ENCODE results near the gene PDIA6. TPM values are rescaled to one million over a fixed set of nuclear protein-coding genes. Genes with fewer than 3 reads are reported as not detected.
"Not testable (repeated sequence)": the region's sequence is repeated elsewhere in the genome, so short reads cannot be mapped to it uniquely, and the experiment has no call there.

PDIA6 gene
- total RNA-seq, 2 experiments from 2014 or later, result 123 to 157 TPM

GRCh38 chr2:10790228-10790973 lies 22.2 kb downstream of the PDIA6 start:
- Mint-ChIP-seq H3K4me3 (peak overlapping the region; percentile 29), H3K4me1 (peaks cover 32% of the 10 kb centered on the region), H3K27ac (peak overlapping the region; percentile 72), H3K9me3 (ENCODE audit: low read depth) (no peaks in the 10 kb centered on the region), H3K36me3 (ENCODE audit: low read depth) (peaks cover 77% of the 10 kb centered on the region), H3K27me3 (no peaks in the 10 kb centered on the region)
- ATAC-seq, result peak; percentile 84
- intact Hi-C loops (cut with DNase I, micrococcal nuclease), result loop anchor here in 1 of 2 experiments (10.0 kb wide), 1 partner anchor 106 kb away; the partner anchor contains the start of gene NOL10
- CTCF ChIA-PET, result interaction anchor here (2.0 kb wide), 1 partner anchor 9 kb away, joined by 5 read pairs; no protein-coding TSS in a partner anchor
- POLR2A ChIA-PET, result interaction anchor here (0.6 kb wide), 1 partner anchor 381 kb away, joined by 6 read pairs; no protein-coding TSS in a partner anchor
- peak; percentile 53 for DNase-seq

DNA sequence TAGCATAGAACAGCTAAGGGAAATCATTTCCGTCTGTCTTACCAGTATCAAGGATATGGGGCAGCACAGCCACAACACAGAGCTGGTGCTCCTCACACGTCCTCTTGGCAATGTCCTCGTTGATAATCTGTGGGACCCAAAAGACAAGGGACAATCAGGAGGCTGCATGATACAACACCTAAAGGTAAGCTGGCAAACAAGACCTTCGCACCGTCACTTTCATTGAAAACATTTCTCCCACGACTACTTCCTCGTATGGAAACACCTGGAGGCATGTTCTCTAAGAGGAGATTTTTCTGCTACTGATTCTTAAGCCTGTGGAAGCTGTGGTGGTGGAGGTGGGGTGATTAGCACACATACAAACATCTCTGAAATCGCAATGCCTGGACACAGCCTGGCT lies 23.7 kb downstream of the PDIA6 start:
- H3K27me3 Mint-ChIP-seq, result no peaks in the 10 kb centered on the region
- no peak overlapping the region for H3K4me3 Mint-ChIP-seq
- DNase-seq (no peak), ATAC-seq (no peak)
- H3K27ac Mint-ChIP-seq, result no peak overlapping the region
- peaks cover 28% of the 10 kb centered on the region for H3K4me1 Mint-ChIP-seq
- POLR2A ChIA-PET, result no interaction called here
- H3K36me3 Mint-ChIP-seq (ENCODE audit: low read depth), result peaks cover 79% of the 10 kb centered on the region
- CTCF ChIA-PET, result interaction anchor here (0.6 kb wide), 1 partner anchor 989 kb away, joined by 3 read pairs; no protein-coding TSS in a partner anchor
- no peaks in the 10 kb centered on the region for H3K9me3 Mint-ChIP-seq (ENCODE audit: low read depth)
- intact Hi-C loops (cut with DNase I, micrococcal nuclease), result no loop called here

GRCh38 chr2:10787176-10787968 lies 25.2 kb downstream of the PDIA6 start:
- peaks cover 82% of the 10 kb centered on the region for H3K36me3 Mint-ChIP-seq (ENCODE audit: low read depth)
- H3K4me3 Mint-ChIP-seq, result no peak overlapping the region
- ChIA-PET CTCF (no interaction called here), POLR2A (no interaction called here)
- no peak overlapping the region for H3K27ac Mint-ChIP-seq
- H3K4me1 Mint-ChIP-seq, result peaks cover 21% of the 10 kb centered on the region
- no peaks in the 10 kb centered on the region for H3K27me3 Mint-ChIP-seq
- intact Hi-C loops (cut with DNase I, micrococcal nuclease), result no loop called here
- ATAC-seq (no peak), DNase-seq (peak; percentile 64)
- H3K9me3 Mint-ChIP-seq (ENCODE audit: low read depth), result no peaks in the 10 kb centered on the region

- ATAC-seq (no peak), DNase-seq (no peak)
- no peaks in the 10 kb centered on the region for H3K9me3 Mint-ChIP-seq (ENCODE audit: low read depth)
- H3K36me3 Mint-ChIP-seq (ENCODE audit: low read depth), result peaks cover 77% of the 10 kb centered on the region
- ChIA-PET CTCF (no interaction called here), POLR2A (no interaction called here)
- no peak overlapping the region for H3K27ac Mint-ChIP-seq
- intact Hi-C loops (cut with DNase I, micrococcal nuclease), result no loop called here
- peaks cover 13% of the 10 kb centered on the region for H3K4me1 Mint-ChIP-seq
- H3K4me3 Mint-ChIP-seq, result no peak overlapping the region
- H3K27me3 Mint-ChIP-seq, result no peaks in the 10 kb centered on the region
Observed at GRCh38 chr2:10786240-10786982, 26.2 kb downstream of the PDIA6 start.

DNA sequence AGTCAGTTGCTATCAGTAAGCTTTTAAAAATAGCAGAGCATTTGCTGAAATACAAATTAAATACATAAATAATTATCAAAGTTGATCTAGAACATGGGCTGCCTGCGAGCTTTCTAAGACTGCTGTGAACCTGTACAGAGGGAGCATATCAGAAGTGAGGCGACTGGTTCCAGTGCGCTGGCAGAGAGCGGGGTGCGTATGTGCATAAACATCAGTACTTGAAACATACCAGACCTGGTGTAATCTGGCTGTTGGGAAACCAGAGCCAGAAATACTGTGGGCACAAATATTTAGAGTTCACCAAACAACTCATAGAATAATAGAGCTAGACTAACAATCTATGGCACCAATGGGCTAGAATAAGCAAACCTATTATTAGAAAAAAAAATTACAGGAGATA lies 27.3 kb downstream of the PDIA6 start:
- POLR2A ChIA-PET, result no interaction called here
- H3K9me3 Mint-ChIP-seq (ENCODE audit: low read depth), result no peaks in the 10 kb centered on the region
- no peak overlapping the region for H3K27ac Mint-ChIP-seq
- CTCF ChIA-PET, result no interaction called here
- no peak for ATAC-seq
- no peak overlapping the region for H3K4me3 Mint-ChIP-seq
- peaks cover 3% of the 10 kb centered on the region for H3K4me1 Mint-ChIP-seq
- peaks cover 68% of the 10 kb centered on the region for H3K36me3 Mint-ChIP-seq (ENCODE audit: low read depth)
- H3K27me3 Mint-ChIP-seq, result no peaks in the 10 kb centered on the region
- DNase-seq, result no peak
- intact Hi-C loops (cut with DNase I, micrococcal nuclease), result no loop called here

- intact Hi-C loops (cut with DNase I, micrococcal nuclease), result no loop called here
- ChIA-PET CTCF (no interaction called here), POLR2A (no interaction called here)
- H3K4me1 Mint-ChIP-seq, result no peaks in the 10 kb centered on the region
- no peaks in the 10 kb centered on the region for H3K27me3 Mint-ChIP-seq
- DNase-seq, result no peak
- H3K9me3 Mint-ChIP-seq (ENCODE audit: low read depth), result no peaks in the 10 kb centered on the region
- H3K36me3 Mint-ChIP-seq (ENCODE audit: low read depth), result peaks cover 69% of the 10 kb centered on the region
- no peak overlapping the region for H3K4me3 Mint-ChIP-seq
- ATAC-seq, result no peak
- no peak overlapping the region for H3K27ac Mint-ChIP-seq
Observed at GRCh38 chr2:10784719-10785118, 27.9 kb downstream of the PDIA6 start.

DNA sequence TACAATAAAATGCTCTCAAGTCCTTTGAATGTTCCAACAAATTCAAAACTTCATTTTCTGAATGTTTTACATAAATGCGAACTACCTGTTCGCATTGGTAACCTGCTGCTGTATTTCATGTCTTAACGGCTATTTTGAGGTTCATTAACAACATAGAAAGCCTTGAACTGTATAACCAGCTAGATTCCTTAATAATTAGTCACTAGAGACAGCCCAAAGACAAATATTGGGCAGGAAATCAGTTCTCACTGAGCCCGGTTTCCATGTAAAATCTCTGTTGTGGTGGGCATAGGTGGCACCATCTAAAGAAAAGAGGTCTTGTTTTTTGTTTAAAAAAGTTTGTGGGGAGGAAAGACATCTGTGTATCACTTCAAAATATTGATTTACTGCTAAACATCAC lies 29.2 kb downstream of the PDIA6 start:
- ATAC-seq, result no peak
- peaks cover 58% of the 10 kb centered on the region for H3K36me3 Mint-ChIP-seq (ENCODE audit: low read depth)
- DNase-seq, result no peak
- POLR2A ChIA-PET, result no interaction called here
- no peaks in the 10 kb centered on the region for H3K27me3 Mint-ChIP-seq
- CTCF ChIA-PET, result no interaction called here
- H3K4me1 Mint-ChIP-seq, result no peaks in the 10 kb centered on the region
- no peak overlapping the region for H3K4me3 Mint-ChIP-seq
- H3K9me3 Mint-ChIP-seq (ENCODE audit: low read depth), result no peaks in the 10 kb centered on the region
- intact Hi-C loops (cut with DNase I, micrococcal nuclease), result no loop called here
- no peak overlapping the region for H3K27ac Mint-ChIP-seq

- DNase-seq, result no peak
- ChIA-PET CTCF (no interaction called here), POLR2A (interaction anchor here (0.5 kb wide), 1 partner anchor 255 kb away, joined by 3 read pairs; no protein-coding TSS in a partner anchor)
- no peak for ATAC-seq
- Mint-ChIP-seq H3K9me3 (ENCODE audit: low read depth) (no peaks in the 10 kb centered on the region), H3K27ac (no peak overlapping the region), H3K36me3 (ENCODE audit: low read depth) (peaks cover 44% of the 10 kb centered on the region), H3K4me3 (no peak overlapping the region), H3K4me1 (no peaks in the 10 kb centered on the region), H3K27me3 (no peaks in the 10 kb centered on the region)
- intact Hi-C loops (cut with DNase I, micrococcal nuclease), result no loop called here
Observed at GRCh38 chr2:10781746-10782145, 30.8 kb downstream of the PDIA6 start.

DNA sequence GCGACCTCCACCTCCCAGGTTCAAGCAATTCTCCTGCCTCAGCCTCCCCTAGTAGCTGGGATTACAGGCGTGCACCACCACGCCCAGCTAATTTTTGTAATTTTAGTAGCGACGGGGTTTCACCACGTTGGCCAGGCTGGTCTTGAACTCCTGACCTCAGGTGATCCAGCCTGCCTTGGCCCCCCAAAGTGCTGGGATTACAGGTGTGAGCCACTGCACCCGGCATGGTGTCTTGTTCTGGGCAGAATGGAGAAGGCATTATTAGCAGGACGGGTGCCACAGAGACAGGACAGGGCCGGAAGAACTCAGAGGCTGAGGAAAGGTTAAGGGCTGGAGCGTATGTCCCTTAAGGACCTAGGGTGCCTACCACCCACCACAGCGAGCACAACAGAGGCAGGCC lies 31.8 kb downstream of the PDIA6 start:
- CTCF ChIA-PET; H3K4me3 Mint-ChIP-seq; DNase-seq; intact Hi-C loops (cut with DNase I, micrococcal nuclease); H3K9me3 Mint-ChIP-seq (ENCODE audit: low read depth); H3K4me1 Mint-ChIP-seq; ATAC-seq; H3K27ac Mint-ChIP-seq; POLR2A ChIA-PET; H3K27me3 Mint-ChIP-seq: not testable (repeated sequence)
- H3K36me3 Mint-ChIP-seq (ENCODE audit: low read depth), result peaks cover 38% of the 10 kb centered on the region

GRCh38 chr2:10780491-10780820 lies 32.1 kb downstream of the PDIA6 start:
- no peak overlapping the region for H3K27ac Mint-ChIP-seq
- ATAC-seq, result no peak
- H3K4me3 Mint-ChIP-seq, result no peak overlapping the region
- ChIA-PET POLR2A (no interaction called here), CTCF (no interaction called here)
- intact Hi-C loops (cut with DNase I, micrococcal nuclease), result no loop called here
- H3K9me3 Mint-ChIP-seq (ENCODE audit: low read depth), result no peaks in the 10 kb centered on the region
- DNase-seq, result no peak
- H3K36me3 Mint-ChIP-seq (ENCODE audit: low read depth), result peaks cover 38% of the 10 kb centered on the region
- no peaks in the 10 kb centered on the region for H3K27me3 Mint-ChIP-seq
- H3K4me1 Mint-ChIP-seq, result no peaks in the 10 kb centered on the region

- Mint-ChIP-seq H3K4me3 (no peak overlapping the region), H3K36me3 (ENCODE audit: low read depth) (peaks cover 33% of the 10 kb centered on the region), H3K27ac (no peak overlapping the region), H3K9me3 (ENCODE audit: low read depth) (no peaks in the 10 kb centered on the region), H3K4me1 (no peaks in the 10 kb centered on the region), H3K27me3 (no peaks in the 10 kb centered on the region)
- DNase-seq, result no peak
- ChIA-PET POLR2A (no interaction called here), CTCF (no interaction called here)
- intact Hi-C loops (cut with DNase I, micrococcal nuclease), result no loop called here
- ATAC-seq, result no peak
Observed at GRCh38 chr2:10779776-10780490, 32.7 kb downstream of the PDIA6 start.

Data from activated CD4-positive, alpha-beta T cell treated with anti-CD3 and anti-CD28 coated beads for 36 hours (primary cell).